Cardiac fibroblast (primary cell): ENCODE results near the gene HOOK2.

ENCODE experiments used
- DNase-seq, 2 donors: peaks; one replicate each; pipeline versions ENCODE4 v3.0.0 to v3.0.0-alpha.2; 2010; ENCODE audit warnings: low read depth in 2 of 2
- H3K4me3 ChIP-seq, 2 donors: replicated peaks in 1 of 2; 1 replicate in 1 of 2; 2 replicates in 1 of 2; pipeline ENCODE4 v1.5.1; 2011; ENCODE audit warnings: low read depth in 2 of 2, low read length in 2 of 2, mild to moderate bottlenecking in 2 of 2, moderate library complexity in 1 of 2
- TF ChIP-seq, protein P1 (sequence below): IDR thresholded peaks from one replicate; pipeline ENCODE4 v1.5.1; 2011; ENCODE audit warnings: low read depth, mild to moderate bottlenecking, low read length, inconsistent platforms

HOOK2 gene

DNA sequence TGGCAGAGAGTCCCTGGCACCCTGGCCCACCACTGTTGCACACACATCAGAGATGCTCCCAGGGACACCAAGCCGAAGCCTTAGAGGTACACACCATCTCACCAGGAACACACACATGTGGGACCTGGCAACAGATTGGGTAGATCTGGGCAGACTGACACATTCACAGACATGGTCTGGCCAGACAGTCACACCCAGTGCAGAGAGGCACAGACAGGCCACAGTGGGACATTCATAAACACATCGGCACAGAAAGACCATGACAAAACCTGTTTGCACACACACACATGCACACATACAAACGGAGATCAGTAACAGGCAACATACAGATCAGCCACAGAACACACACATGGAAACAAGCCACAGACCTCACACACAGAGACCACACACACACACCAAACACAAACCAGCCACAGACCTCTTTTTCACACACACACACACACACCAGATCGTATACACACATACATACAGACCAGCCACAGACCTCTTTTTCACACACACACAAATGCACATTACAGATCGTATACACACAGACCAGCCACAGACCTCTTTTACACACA lies 9.6 kb upstream of the HOOK2 start:
- DNase-seq, result peak in 1 of 2 donors; percentile 34
- TF ChIP-seq, protein P1, sequence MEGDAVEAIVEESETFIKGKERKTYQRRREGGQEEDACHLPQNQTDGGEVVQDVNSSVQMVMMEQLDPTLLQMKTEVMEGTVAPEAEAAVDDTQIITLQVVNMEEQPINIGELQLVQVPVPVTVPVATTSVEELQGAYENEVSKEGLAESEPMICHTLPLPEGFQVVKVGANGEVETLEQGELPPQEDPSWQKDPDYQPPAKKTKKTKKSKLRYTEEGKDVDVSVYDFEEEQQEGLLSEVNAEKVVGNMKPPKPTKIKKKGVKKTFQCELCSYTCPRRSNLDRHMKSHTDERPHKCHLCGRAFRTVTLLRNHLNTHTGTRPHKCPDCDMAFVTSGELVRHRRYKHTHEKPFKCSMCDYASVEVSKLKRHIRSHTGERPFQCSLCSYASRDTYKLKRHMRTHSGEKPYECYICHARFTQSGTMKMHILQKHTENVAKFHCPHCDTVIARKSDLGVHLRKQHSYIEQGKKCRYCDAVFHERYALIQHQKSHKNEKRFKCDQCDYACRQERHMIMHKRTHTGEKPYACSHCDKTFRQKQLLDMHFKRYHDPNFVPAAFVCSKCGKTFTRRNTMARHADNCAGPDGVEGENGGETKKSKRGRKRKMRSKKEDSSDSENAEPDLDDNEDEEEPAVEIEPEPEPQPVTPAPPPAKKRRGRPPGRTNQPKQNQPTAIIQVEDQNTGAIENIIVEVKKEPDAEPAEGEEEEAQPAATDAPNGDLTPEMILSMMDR, result no peak
- no peak overlapping the region for H3K4me3 ChIP-seq

DNA sequence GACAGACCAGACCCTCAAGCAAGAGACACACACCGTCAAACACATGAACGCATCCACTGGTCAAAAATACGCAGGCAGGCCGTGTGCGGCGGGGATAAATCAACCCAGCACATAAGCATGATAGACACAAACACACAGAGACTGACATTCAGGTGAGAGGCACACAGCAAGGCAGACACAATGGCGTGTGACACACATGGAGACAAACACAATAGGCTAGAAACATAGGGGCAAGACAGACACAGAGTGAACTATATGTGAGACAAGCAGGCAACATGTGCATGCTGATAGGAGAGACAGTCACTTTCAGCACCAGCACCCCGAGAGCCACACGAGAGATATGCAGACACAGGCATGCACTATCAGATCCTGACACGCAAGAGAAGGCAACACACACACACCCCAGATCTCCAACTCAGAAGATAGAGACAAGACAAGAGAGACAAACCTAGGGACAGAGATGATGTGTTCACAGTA lies 9.1 kb upstream of the HOOK2 start:
- no peak overlapping the region for H3K4me3 ChIP-seq
- no peak for DNase-seq
- TF ChIP-seq, protein P1, result no peak

DNA sequence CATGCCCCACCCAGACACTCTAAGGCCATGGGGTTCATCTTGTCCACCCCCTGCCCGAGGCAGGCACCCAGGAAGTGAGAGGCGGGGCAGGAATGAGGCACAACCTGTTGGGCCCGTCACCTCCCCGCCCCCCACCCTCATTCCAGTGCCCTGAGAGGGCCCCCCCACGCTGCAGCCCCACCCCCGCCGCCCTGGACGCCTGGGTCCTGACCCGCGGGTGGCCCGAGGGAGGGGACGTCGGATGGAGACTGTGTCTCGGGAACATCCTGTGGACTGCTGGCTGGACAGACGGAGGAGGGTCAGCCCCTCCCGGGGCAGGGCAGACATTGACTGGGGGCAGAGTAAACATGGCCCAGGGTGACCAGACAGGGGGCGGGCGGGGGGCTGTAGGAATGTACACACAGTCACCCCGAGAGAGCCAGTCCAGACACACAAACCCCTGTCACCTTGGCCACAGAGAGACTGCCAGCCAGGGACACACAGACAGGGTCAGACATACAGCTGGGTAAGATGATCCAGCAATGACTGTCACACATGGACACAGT lies 8.6 kb upstream of the HOOK2 start:
- TF ChIP-seq, protein P1, result no peak
- DNase-seq, result peak in 1 of 2 donors; percentile 27
- no peak overlapping the region for H3K4me3 ChIP-seq

DNA sequence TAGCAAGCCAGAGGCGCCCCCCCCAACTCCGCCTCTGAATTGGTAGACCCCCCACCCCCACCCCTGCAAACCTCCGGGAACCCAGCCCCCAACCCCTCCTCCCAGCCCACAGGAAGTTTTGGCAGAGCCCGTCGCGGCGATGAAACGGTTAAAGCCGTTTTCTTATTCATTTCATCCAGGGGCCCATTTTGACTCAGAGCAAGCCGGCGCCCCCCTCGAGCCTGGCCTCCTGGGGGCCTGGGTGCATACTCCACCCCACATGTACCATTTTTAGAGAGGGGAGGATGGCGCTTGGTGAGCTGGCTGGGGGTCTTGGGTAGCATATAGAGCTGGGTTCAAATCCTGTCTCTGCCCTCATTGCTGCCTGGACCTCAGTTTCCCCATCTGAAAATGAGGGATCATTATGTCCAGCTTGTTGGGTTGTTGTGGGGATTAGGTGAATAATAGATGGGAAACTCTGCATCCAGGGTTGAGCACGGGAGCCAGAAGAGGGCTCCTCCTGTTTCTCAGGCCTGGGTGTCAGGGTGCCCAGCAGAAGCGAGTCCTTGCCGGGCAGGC lies 8.0 kb upstream of the HOOK2 start:
- TF ChIP-seq, protein P1, result no peak
- peak overlapping the region; percentile 43 to 45 for H3K4me3 ChIP-seq
- DNase-seq, result no peak

DNA sequence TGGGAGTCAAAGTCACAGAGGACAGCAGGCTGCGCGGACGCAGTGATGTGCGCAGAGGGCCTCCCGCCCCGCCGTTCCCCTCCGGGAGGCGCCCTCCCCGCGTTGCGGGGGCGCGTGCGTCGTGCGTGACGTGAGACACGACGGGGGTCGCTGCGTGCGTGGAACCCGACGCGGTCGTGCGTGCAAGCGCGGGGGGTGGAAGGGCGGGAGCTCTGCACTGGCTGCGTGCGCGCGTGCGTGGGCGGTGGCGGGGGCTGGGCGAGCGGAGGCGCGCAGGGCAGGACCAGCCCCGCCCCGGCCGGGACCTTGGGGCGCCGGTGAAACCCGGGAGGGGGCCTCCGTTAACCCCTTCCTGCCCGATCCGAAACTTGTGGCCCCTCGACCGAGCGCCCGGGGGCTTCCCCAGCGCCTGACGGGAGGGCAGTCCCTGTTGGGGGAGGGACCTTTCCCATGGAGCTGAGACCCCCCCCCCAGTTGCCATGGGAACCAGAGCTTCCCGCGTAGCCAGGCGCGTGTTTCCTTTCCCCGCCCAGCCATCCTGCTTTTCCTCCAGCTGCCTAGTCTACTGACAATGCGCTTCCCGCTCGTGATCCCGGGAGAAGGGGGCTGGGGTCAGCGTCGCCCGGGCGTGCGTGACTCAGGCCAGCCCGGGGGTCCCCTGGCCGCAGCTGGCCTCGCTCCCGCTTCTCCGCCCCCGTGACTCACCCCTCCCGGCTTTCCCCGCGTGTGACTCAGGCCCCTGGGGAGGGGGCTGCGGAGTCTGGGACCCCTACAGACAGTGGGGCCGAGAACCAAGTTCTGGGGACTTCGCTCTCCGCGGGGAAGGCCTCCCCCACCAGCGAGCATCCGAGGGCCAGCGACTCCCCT lies 7.3 kb upstream of the HOOK2 start:
- H3K4me3 ChIP-seq, result peak overlapping the region; percentile 43 to 45
- TF ChIP-seq, protein P1, result no peak
- DNase-seq, result peak; percentile 79 to 96

GRCh38 chr19:12782174-12782423 lies 6.7 kb upstream of the HOOK2 start:
- TF ChIP-seq, protein P1, result no peak
- DNase-seq, result no peak
- H3K4me3 ChIP-seq, result peak overlapping the region; percentile 6 to 45
